Measurements from ENCODE around the gene SERPINI1. TPM values are rescaled to one million over a fixed set of nuclear protein-coding genes. Genes with fewer than 3 reads are reported as not detected.

Gene SERPINI1
- total RNA-seq, 1 experiment from 2014 or later, result 6.0 TPM

GRCh38 chr3:167852216-167852615, 116.7 kb downstream of the SERPINI1 start:
- Histone ChIP-seq H3K27me3 (ENCODE audit: insufficient read depth, low read length) (no peaks in the 10 kb centered on the region), H4K91ac (ENCODE audit: insufficient read length, low read depth, low read length) (no peak overlapping the region), H3K27ac (ENCODE audit: insufficient read length, low read depth, low read length) (no peak overlapping the region), H3K14ac (ENCODE audit: insufficient read depth, low read length) (no peak overlapping the region), H2BK120ac (ENCODE audit: low read depth, low read length, poor library complexity, severe bottlenecking) (no peak overlapping the region), H4K5ac (ENCODE audit: insufficient read length, low read depth, low read length) (no peak overlapping the region), H2BK15ac (ENCODE audit: low read depth, low read length) (no peak overlapping the region), H3K4ac (ENCODE audit: low read depth, low read length) (no peak overlapping the region), H3K9me3 (ENCODE audit: control insufficient read depth, low read depth, low read length) (no peaks in the 10 kb centered on the region), H3T11ph (ENCODE audit: low read length) (no peak overlapping the region), H2AK5ac (ENCODE audit: insufficient read length, low read length) (no peak overlapping the region), H3K23ac (ENCODE audit: insufficient read length, low read depth, low read length) (no peak overlapping the region), H3K79me2 (ENCODE audit: insufficient read depth, low read length) (no peaks in the 10 kb centered on the region), H3K9ac (ENCODE audit: extremely low read depth, insufficient read length, low read length) (no peak overlapping the region), H2BK12ac (ENCODE audit: insufficient read length, low read depth, low read length) (no peak overlapping the region), H2BK5ac (ENCODE audit: insufficient read length, low read length) (no peak overlapping the region), H3K4me2 (ENCODE audit: insufficient read depth, insufficient read length, low read length) (no peak overlapping the region), H3K79me1 (ENCODE audit: insufficient read depth, low read depth, low read length, poor library complexity, severe bottlenecking) (no peaks in the 10 kb centered on the region), H3K56ac (ENCODE audit: insufficient read length, low read depth, low read length) (no peak overlapping the region), H4K20me1 (ENCODE audit: control insufficient read depth, insufficient read depth, insufficient read length) (no peaks in the 10 kb centered on the region), H4K8ac (replicated peaks; ENCODE audit: insufficient read length, low read depth, low read length) (no peak overlapping the region), H3K23me2 (ENCODE audit: insufficient read length, low read depth, low read length, poor library complexity, severe bottlenecking) (no peaks in the 10 kb centered on the region), H3K4me1 (ENCODE audit: insufficient read depth, low read length) (no peaks in the 10 kb centered on the region; the same call in 1 of the 2 replicates), H2AFZ (ENCODE audit: low read length) (no peak overlapping the region), H2BK20ac (ENCODE audit: low read depth, low read length, poor library complexity, severe bottlenecking) (no peak overlapping the region), H3K18ac (ENCODE audit: insufficient read length, low read depth, low read length) (no peak overlapping the region)
- no peak for TF ChIP-seq CTCF (conservative IDR thresholded peaks at IDR 0.05)
- Mint-ChIP-seq H3K4me1 (peaks cover 11% of the 10 kb centered on the region in 2 experiments), H3K4me3 (no peak overlapping the region), H3K9me3 (peaks cover 0 to 2% of the 10 kb centered on the region in 2 experiments; a peak in 1 of 5 replicates), H3K27ac (no peak overlapping the region), H3K27me3 (ENCODE audit: low read depth) (no peaks in the 10 kb centered on the region), H3K36me3 (ENCODE audit: insufficient read depth in 1 of 3, low read depth in 3 of 3) (no peaks in the 10 kb centered on the region)
- WGBS (ENCODE audit: extremely low coverage, insufficient read length, low lambda C conversion rate), result no CpG with 5 or more reads among the region's 2 CpGs
- no peak for DNase-seq

Data from H9 (cell line).